SK-N-SH (cell line): Measurements from ENCODE around the gene SLC35E2B. TPM values are rescaled to one million over a fixed set of nuclear protein-coding genes. Genes with fewer than 3 reads are reported as not detected.
A peak's percentile ranks its signal among the peaks of the same experiment; 100 is the strongest.
"Not testable (repeated sequence)": the region's sequence is repeated elsewhere in the genome, so short reads cannot be mapped to it uniquely, and the experiment has no call there.

ENCODE experiments used
- CTCF ChIA-PET: fragments of 300-600, 350-600 bp; formaldehyde crosslinking; extraction: SDS; loops from one replicate; lab custom pipeline; 2021; lab: Yijun Ruan, JAX
- POLR2A ChIA-PET: fragments of 350-600 bp; sonication (Branson Sonifier 250); formaldehyde crosslinking; extraction: SDS; loops from one replicate; lab custom pipeline; 2020; ENCODE audit warnings: antibody characterized with exemption, inconsistent platforms; lab: Yijun Ruan, JAX
- DNase-seq: peaks from one replicate; pipeline ENCODE4 v3.0.0; 2012
- H2AFZ ChIP-seq: fragments of 200-600 bp; sonication (generic); 2 replicates; pipeline ENCODE4 v1.8.1; 2016; ENCODE audit warnings: antibody characterized with exemption, mild to moderate bottlenecking, low read depth
- H3F3A ChIP-seq: fragments of 200-600 bp; sonication (generic); replicated peaks from 2 replicates; pipeline ENCODE3; 2016; ENCODE audit warnings: antibody characterized with exemption, mild to moderate bottlenecking; ENCODE audit not compliant: insufficient read depth
- H3K27ac ChIP-seq, 2 experiments: fragments of 200-500 bp in 1 of 2; fragments of 200-600 bp in 1 of 2; sonication (Bioruptor generic) in 1 of 2; sonication (generic), shearing (Covaris generic) in 1 of 2; 2 replicates each; pipeline versions ENCODE4 v1.5.1 to v1.6.1; 2014 to 2016; ENCODE audit warnings: low read depth in 2 of 2, inconsistent platforms in 1 of 2, low read length in 1 of 2, mild to moderate bottlenecking in 1 of 2, mixed read lengths in 1 of 2
- H3K27me3 ChIP-seq: fragments of 200-600 bp; sonication (generic), shearing (Covaris generic); 2 replicates; pipeline ENCODE4 v1.6.1; 2016; ENCODE audit warnings: mixed run types; ENCODE audit not compliant: insufficient read depth
- H3K36me3 ChIP-seq, 2 experiments: fragments of 200-500 bp in 1 of 2; fragments of 200-600 bp in 1 of 2; sonication (Bioruptor generic) in 1 of 2; sonication (generic) in 1 of 2; replicated peaks in 1 of 2; 2 replicates each; pipeline versions ENCODE3 to v1.5.1; 2014 to 2016; ENCODE audit warnings: low read length in 1 of 2, mild to moderate bottlenecking in 1 of 2; ENCODE audit not compliant: insufficient read depth in 2 of 2, control insufficient read depth in 1 of 2
- H3K4me1 ChIP-seq, 2 experiments: fragments of 200-500 bp in 1 of 2; fragments of 200-600 bp in 1 of 2; sonication (Bioruptor generic) in 1 of 2; sonication (generic), shearing (Covaris generic) in 1 of 2; 2 replicates each; pipeline versions ENCODE4 v1.5.1 to v1.6.1; 2014 to 2016; ENCODE audit warnings: low read depth in 1 of 2, low read length in 1 of 2, mixed run types in 1 of 2; ENCODE audit not compliant: insufficient read depth in 2 of 2, control insufficient read depth in 1 of 2
- H3K4me2 ChIP-seq: fragments of 200-600 bp; sonication (generic), shearing (Covaris generic); 2 replicates; pipeline ENCODE4 v1.6.1; 2017; ENCODE audit warnings: mixed run types
- H3K4me3 ChIP-seq, 2 experiments: fragments of 200-500 bp in 1 of 2; fragments of 200-600 bp in 1 of 2; sonication (Bioruptor generic) in 1 of 2; sonication (generic), shearing (Covaris generic) in 1 of 2; 2 replicates each; pipeline versions ENCODE4 v1.5.1 to v1.8.1; 2014 to 2016; ENCODE audit warnings: low read depth in 2 of 2, inconsistent platforms in 1 of 2, low read length in 1 of 2, mild to moderate bottlenecking in 1 of 2, mixed read lengths in 1 of 2, moderate library complexity in 1 of 2
- H3K79me2 ChIP-seq: fragments of 200-600 bp; sonication (generic); 2 replicates; pipeline ENCODE4 v1.8.1; 2017; ENCODE audit warnings: mild to moderate bottlenecking; ENCODE audit not compliant: insufficient read depth
- H3K9ac ChIP-seq: fragments of 200-600 bp; sonication (generic); 2 replicates; pipeline ENCODE4 v1.6.1; 2017; ENCODE audit warnings: mixed run types
- H3K9me2 ChIP-seq: fragments of 200-600 bp; sonication (generic); 2 replicates; pipeline ENCODE4 v1.6.1; 2017; ENCODE audit warnings: mixed run types
- H3K9me3 ChIP-seq: fragments of 200-600 bp; sonication (generic); 2 replicates; pipeline ENCODE4 v1.6.1; 2017; ENCODE audit warnings: mixed run types, mild to moderate bottlenecking, moderate library complexity
- H4K20me1 ChIP-seq: fragments of 200-600 bp; sonication (generic); 2 replicates; pipeline ENCODE4 v1.6.1; 2017; ENCODE audit warnings: mild to moderate bottlenecking, mixed run types; ENCODE audit not compliant: insufficient read depth
- ELF1 ChIP-seq: IDR thresholded peaks from 2 replicates; pipeline ENCODE4 v1.4.0; 2012
- GABPA ChIP-seq: IDR thresholded peaks from 2 replicates; pipeline ENCODE4 v1.4.0; 2012; ENCODE audit warnings: low read depth, mild to moderate bottlenecking
- MAX ChIP-seq: IDR thresholded peaks from 2 replicates; pipeline ENCODE4 v1.4.0; 2012; ENCODE audit warnings: low read depth
- MXI1 ChIP-seq: IDR thresholded peaks from 2 replicates; pipeline ENCODE4 v1.6.1; 2012; ENCODE audit warnings: mild to moderate bottlenecking, low read depth, low read length, improper control_type of control experiment
- NFIC ChIP-seq: IDR thresholded peaks from 2 replicates; pipeline ENCODE4 v1.4.0; 2012; ENCODE audit warnings: borderline replicate concordance
- NRF1 ChIP-seq: IDR thresholded peaks from 2 replicates; pipeline ENCODE4 v1.6.1; 2012; ENCODE audit warnings: low read depth, mild to moderate bottlenecking, low read length
- TAF1 ChIP-seq: IDR thresholded peaks from 2 replicates; pipeline ENCODE4 v1.6.1; 2012; ENCODE audit warnings: low read depth, mild to moderate bottlenecking, low read length, moderate library complexity, borderline replicate concordance
- ZBTB33 ChIP-seq: IDR thresholded peaks from 2 replicates; pipeline ENCODE4 v1.4.0; 2012; ENCODE audit warnings: low read depth, borderline replicate concordance
- WGBS: methylation state at CpG from one replicate; pipeline ENCODE4 v1.1.6; 2017; ENCODE audit warnings: low lambda C conversion rate; 5-methylcytosine and 5-hydroxymethylcytosine counted together
- polyA plus RNA-seq, 3 experiments: library from polyadenylated mRNA; depleted of rRNA; stranded (reverse); fragments of >200 nt; gene quantifications; 2 replicates each; pipeline ENCODE4 v1.2.3, GENCODE V29; 2012
- TF ChIP-seq, protein P1 (sequence below): fragments of 200-600 bp; sonication (generic); IDR thresholded peaks from 2 replicates; pipeline ENCODE4 v1.6.1; 2017; ENCODE audit warnings: antibody characterized with exemption, mild to moderate bottlenecking, moderate library complexity

Gene SLC35E2B
- polyA plus RNA-seq, 1 of the 3 experiments (the other 2 are of a cell fraction) = 20.5 TPM

- POLR2A ChIA-PET, H3K9me3 ChIP-seq, CTCF ChIA-PET, H4K20me1 ChIP-seq, H3K9me2 ChIP-seq, H3K4me1 ChIP-seq: not testable (repeated sequence)
- Histone ChIP-seq H2AFZ (peak within 1 kb of the TSS; percentile 70), H3K79me2 (peaks cover 34% of the 10 kb centered on the region), H3K27ac (peak within 1 kb of the TSS; percentile 99), H3K4me2 (peak within 1 kb of the TSS; percentile 47; the same call in 1 of the 2 replicates), H3K9ac (peak within 1 kb of the TSS; percentile 85)
- WGBS = 0% methylated on average over 10 of the region's 96 CpGs
- TF ChIP-seq, protein P1, sequence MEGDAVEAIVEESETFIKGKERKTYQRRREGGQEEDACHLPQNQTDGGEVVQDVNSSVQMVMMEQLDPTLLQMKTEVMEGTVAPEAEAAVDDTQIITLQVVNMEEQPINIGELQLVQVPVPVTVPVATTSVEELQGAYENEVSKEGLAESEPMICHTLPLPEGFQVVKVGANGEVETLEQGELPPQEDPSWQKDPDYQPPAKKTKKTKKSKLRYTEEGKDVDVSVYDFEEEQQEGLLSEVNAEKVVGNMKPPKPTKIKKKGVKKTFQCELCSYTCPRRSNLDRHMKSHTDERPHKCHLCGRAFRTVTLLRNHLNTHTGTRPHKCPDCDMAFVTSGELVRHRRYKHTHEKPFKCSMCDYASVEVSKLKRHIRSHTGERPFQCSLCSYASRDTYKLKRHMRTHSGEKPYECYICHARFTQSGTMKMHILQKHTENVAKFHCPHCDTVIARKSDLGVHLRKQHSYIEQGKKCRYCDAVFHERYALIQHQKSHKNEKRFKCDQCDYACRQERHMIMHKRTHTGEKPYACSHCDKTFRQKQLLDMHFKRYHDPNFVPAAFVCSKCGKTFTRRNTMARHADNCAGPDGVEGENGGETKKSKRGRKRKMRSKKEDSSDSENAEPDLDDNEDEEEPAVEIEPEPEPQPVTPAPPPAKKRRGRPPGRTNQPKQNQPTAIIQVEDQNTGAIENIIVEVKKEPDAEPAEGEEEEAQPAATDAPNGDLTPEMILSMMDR = peak; percentile 40
- TF ChIP-seq ELF1 = peak; percentile 90
- TF ChIP-seq NRF1 = peak; percentile 32; the same call in 1 of the 2 replicates
- TF ChIP-seq NFIC = 0 out of 2 replicates have a peak, but pooled peaks have one; percentile 4
- TF ChIP-seq MAX = 0 out of 2 replicates have a peak, but pooled peaks have one; percentile 13
- peak; percentile 81 for TF ChIP-seq GABPA
- TF ChIP-seq MXI1 = peak; percentile 26; the same call in 1 of the 2 replicates
- TF ChIP-seq ZBTB33 = peak; percentile 55; the same call in 1 of the 2 replicates
- TF ChIP-seq TAF1 = 0 out of 2 replicates have a peak, but pooled peaks have one; percentile 36
- TF ChIP-seq, all 33 proteins: peak for 9; not testable (repeated sequence) for 24
- peak within 1 kb of the TSS; percentile 64 to 73 for H3K4me3 ChIP-seq
- peak; percentile 91 for DNase-seq
- not testable (repeated sequence) for H3K27me3 ChIP-seq, H3F3A ChIP-seq
- peaks cover 18 to 29% of the 10 kb centered on the region in 2 experiments for H3K36me3 ChIP-seq
Measured at GRCh38 chr1:1658583-1659549, 33.7 kb downstream of the SLC35E2B start, which contains the start of gene CDK11B. Gene CDK11B (minus strand): TSS chr1:1659004. CDS start chr1:1657485, 1,519 bp downstream.

- H3K9me2 ChIP-seq, H2AFZ ChIP-seq, H3K27ac ChIP-seq, CTCF ChIA-PET, H3K4me1 ChIP-seq, H3K9ac ChIP-seq, H3K4me2 ChIP-seq, H4K20me1 ChIP-seq, H3K4me3 ChIP-seq, POLR2A ChIA-PET, H3K27me3 ChIP-seq, DNase-seq, H3K9me3 ChIP-seq, H3F3A ChIP-seq, H3K79me2 ChIP-seq: not testable (repeated sequence)
- peaks cover 19 to 31% of the 10 kb centered on the region in 2 experiments for H3K36me3 ChIP-seq
- WGBS = 92% methylated on average over 11 of the region's 11 CpGs
Measured at GRCh38 chr1:1648265-1648664, 44.3 kb downstream of the SLC35E2B start.

DNA sequence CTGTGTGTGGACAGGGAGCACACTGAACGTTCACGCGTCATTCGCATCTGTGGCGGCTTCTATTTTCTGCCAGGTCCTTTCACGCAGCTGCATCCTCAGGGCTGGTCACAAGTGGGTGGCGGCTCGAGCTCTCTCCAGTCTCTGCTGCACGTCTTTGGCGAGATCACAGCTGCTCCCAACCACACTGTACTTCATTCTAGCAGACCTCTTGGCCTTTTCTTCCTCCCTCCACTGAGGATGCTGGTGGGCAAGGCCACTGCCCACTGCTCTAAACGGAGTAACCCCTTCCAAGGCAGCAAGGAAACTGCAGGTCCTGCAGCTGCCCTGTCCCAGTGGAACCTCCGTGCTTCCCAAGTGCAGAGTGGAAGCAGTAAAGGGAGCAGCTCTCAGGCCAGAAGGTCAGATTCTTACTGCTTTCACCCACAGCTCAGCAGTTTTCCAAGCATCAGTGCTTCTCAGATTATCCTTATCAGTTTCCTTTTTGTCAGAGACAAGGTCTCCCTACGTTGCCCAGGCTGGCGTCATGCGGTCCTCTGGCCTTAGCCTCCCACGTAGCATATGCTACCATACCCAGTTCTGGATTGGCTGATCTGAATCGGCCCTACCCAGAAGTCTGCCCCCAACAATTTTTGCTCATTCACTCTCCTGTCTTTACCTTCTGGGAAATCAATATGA is 44.9 kb downstream of the SLC35E2B start:
- H3K4me3 ChIP-seq, H3K27ac ChIP-seq, H3F3A ChIP-seq, H3K4me1 ChIP-seq, POLR2A ChIA-PET, CTCF ChIA-PET, H3K9me2 ChIP-seq, H3K9me3 ChIP-seq, DNase-seq, H2AFZ ChIP-seq, H3K79me2 ChIP-seq, H3K4me2 ChIP-seq, H3K27me3 ChIP-seq, H4K20me1 ChIP-seq, H3K9ac ChIP-seq: not testable (repeated sequence)
- 96% methylated on average over 17 of the region's 17 CpGs for WGBS
- peaks cover 16 to 31% of the 10 kb centered on the region in 2 experiments for H3K36me3 ChIP-seq

DNA sequence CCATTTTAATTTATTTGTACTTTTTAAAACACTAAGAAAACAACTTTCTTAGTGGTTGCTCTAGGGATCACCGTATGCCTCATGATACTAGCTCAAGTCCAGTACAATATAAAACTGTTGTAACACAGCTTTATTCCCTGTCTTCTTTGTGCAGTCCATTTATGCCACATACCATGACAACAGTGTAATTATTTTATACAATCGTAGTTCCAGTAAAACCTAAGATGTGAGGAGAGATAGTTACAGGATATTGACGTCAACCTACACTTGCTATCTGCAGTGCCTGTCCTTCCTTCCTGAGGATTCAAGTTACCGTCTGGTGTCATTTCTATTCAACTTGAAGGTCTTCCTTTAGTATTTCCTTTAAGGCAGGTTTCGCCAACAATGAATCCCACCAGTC is 46.3 kb downstream of the SLC35E2B start:
- POLR2A ChIA-PET, H3K4me2 ChIP-seq, H4K20me1 ChIP-seq, CTCF ChIA-PET, H3K9ac ChIP-seq, H3K9me2 ChIP-seq, H3K9me3 ChIP-seq, H3K27ac ChIP-seq, H3K27me3 ChIP-seq, H3K4me1 ChIP-seq, DNase-seq, H3K79me2 ChIP-seq, H2AFZ ChIP-seq, H3F3A ChIP-seq, H3K4me3 ChIP-seq: not testable (repeated sequence)
- WGBS = 78% methylated on average over 4 of the region's 5 CpGs
- H3K36me3 ChIP-seq = peaks cover 5 to 19% of the 10 kb centered on the region in 2 experiments
